Frontal cortex (tissue), 4 donors: Measurements from ENCODE around the gene ALDH6A1. TPM values are rescaled to one million over a fixed set of nuclear protein-coding genes. Genes with fewer than 3 reads are reported as not detected.
"Not testable (repeated sequence)": the region's sequence is repeated elsewhere in the genome, so short reads cannot be mapped to it uniquely, and the experiment has no call there.

ENCODE experiments used
- DNase-seq, 2 donors: peaks; one replicate each; pipeline ENCODE4 v3.0.0; 2012; ENCODE audit warnings: low spot score in 2 of 2
- FAIRE-seq: peaks from 2 replicates; lab custom pipeline; 2012; peaks lifted over from hg19 to GRCh38; lab: Jason Lieb, UNC
- total RNA-seq: library from RNA; depleted of rRNA; stranded (reverse); fragments of >200 nt; gene quantifications from one replicate; pipeline ENCODE4 v1.2.3, GENCODE V29; 2014
- donor health status: control.
- donor health status: control.
- donor health status: control.

The ALDH6A1 gene
- total RNA-seq: 35.1 TPM

DNA sequence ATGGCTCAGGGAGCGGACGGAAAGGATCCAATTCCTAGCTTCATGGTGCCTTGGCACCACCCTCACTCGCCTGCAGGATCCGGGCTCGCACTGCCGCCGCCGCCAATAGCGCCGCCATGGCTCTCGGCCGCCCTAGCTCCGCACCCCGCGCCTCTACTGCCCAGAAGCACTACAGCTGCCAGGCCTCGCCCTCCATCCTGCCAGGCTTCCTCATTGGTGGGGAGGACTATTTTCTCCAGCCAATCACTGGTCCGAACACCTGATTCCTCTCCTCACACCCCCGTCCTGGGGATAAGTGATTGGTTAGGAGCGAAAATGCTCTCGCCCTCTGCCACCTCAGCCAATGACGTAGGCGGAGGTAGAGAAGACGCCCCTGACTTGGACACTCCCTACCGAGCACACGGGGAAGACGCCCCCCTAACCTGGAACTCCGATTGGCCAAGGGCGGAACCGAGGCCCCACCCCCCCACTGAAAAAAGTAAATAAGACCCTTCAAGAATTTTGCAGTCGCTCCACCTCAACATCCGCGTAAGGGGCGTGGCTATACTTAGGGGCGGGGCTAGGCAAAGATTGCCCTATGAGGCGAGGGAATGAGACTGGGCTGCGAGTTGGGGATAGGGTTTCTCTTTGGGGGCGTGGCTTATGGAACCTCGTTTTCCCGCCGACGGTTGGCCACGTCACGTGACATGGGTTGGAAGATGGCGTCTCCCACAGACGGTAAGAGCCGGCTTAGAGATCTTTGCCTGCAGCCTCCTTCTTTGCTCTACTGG, at the start of gene ALDH6A1, which contains the start of gene LIN52:
Gene ALDH6A1 (minus strand): TSS at position 177 of the 770 bp plus-strand sequence. CDS start 59 bp downstream, at position 118.
Gene LIN52 (plus strand): TSS at position 680 of the 770 bp plus-strand sequence. CDS start 19 bp downstream, at position 699.
- FAIRE-seq (peak; percentile 97), DNase-seq (peak; percentile 94 to 97)

DNA sequence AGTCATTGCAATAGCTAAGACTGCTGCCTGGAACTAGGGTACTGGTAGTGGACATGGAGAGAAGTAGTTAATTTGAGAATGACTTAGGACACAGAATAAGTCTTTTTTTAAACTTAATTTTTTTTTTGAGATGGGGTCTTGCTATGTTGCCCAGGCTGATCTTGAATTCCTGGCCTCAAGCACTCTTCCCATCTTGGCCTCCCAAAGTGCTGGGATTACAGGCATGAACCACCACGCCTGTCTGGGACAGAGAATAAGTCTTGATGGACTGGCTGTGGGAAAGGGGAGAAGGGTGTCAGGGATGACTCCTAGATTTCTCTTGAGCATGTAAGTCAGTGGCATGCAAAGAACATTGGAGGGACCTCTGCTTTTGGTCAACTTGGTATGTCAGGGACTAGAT, 43.4 kb upstream of the ALDH6A1 start:
- DNase-seq (no peak), FAIRE-seq (no peak)

DNA sequence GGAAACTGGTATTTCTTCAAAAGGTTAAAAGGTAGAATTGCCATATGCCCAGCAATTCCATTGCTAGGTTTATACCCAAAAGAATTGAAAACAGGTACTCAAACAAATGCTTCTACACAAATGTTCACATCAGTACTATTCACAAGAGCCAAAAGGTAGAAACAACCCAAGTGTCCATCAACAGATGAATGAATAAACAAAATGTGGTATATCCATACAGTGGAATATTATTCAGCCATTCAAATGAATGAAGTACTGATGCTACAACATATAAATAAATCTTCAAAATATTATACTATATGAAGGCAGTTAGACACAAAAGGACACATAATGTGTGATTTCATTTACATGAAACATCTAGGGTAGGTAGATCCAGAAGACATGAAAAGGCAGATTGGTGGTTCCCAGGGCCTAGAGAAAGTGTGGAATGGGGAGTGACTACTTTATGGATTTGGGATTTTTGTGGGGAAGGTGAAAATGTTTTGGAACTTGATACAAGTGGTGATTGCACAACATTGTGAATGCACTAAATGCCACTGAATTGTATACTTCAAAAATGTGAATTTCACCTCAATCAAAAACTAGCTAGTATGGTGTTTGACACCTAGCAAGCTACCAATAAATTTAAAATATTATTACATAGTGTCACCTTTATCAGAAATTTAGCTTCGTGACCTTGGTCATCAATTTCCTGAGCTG, 42.2 kb upstream of the ALDH6A1 start:
- FAIRE-seq (no peak), DNase-seq (no peak)

DNA sequence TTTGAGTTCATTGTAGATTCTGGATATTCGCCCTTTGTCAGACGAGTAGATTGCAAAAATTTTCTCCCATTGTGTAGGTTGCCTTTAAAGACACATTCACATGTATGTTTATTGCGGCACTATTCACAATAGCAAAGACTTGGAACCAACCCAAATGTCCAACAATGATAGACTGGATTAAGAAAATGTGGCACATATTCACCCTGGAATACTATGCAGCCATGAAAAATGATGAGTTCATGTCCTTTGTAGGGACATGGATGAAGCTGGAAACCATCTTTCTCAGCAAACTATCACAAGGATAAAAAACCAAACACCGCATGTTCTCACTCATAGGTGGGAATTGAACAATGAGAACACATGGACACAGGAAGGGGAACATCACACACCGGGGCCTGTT, 41.2 kb upstream of the ALDH6A1 start:
- not testable (repeated sequence) for DNase-seq, FAIRE-seq

DNA sequence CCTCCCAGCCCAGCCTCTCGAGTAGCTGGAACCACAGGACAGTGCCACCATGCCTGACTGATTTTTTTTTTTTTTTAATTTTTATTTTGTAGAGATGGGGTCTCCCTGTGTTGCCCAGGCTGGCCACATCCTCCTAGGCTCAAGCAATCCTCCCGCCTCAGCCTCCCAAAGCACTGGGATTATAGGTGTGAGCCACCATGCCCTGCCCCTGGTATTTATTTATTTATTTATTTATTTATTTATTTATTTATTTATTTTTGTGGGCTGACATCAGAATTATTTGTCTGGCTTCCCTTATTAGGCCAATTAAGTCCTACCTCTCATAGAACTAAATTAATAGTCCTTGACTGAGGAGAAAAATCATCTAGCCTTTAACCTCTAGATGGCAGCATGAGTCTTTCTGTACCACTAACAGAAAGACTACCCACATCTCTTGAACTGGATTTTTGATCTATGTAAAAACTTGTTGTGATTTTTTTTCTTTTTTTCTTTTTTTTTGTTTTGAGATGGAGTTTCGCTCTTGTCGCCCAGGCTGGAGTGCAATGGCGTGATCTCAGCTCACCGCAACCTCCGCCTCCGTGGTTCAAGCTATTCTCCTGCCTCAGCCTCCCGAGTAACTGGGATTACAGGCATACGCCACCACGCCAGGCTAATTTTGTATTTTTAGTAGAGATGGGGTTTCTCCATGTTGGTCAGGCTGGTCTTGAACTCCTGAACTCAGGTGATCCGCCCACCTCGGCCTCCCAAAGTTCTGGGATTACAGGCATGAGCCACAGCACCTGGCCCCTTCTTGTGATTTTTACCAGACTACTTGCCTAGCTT, 27.4 kb upstream of the ALDH6A1 start:
- FAIRE-seq: peak; percentile 45

DNA sequence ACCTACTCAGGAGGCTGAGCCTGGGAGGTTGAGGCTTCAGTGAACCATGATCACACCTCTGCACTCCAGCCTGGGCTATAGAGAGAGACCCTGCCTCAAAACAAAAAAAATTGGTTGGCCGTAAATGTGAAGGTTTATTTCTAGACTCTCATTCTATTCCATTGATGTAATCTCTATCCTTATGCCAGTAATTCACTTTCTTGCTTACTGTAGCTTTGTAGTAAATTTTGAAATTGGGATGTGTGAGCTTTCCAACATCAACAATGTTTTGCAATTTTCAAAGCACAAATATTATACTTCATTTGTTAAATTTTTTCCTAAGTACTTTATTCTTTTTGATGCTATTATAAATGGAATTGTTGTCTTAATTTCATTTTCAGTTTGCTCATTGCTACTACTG, 25.1 kb upstream of the ALDH6A1 start:
- FAIRE-seq (no peak), DNase-seq (no peak)

More for the DNA sequence above, 27.4 kb upstream of the ALDH6A1 start:
- DNase-seq: peak; percentile 18 to 44

DNA sequence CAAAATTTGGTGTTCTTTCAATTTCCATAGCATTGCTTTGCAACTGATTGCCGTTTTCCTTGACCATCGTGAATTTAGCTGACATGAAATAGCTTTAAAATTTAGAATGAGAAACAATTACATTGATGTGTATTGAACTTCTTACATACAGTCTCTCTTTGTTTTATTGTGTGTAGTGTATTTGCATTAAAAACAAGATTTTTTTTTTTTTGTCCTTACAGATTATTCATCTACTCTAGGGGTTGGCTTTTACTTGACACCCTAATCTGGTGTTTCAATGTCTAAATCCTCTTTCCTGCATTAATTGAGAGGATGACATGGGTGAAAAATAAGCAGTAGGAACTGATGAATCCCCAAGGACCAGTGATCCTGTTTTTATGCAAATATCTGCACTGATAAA, 21.1 kb upstream of the ALDH6A1 start:
- FAIRE-seq (no peak), DNase-seq (no peak)

DNA sequence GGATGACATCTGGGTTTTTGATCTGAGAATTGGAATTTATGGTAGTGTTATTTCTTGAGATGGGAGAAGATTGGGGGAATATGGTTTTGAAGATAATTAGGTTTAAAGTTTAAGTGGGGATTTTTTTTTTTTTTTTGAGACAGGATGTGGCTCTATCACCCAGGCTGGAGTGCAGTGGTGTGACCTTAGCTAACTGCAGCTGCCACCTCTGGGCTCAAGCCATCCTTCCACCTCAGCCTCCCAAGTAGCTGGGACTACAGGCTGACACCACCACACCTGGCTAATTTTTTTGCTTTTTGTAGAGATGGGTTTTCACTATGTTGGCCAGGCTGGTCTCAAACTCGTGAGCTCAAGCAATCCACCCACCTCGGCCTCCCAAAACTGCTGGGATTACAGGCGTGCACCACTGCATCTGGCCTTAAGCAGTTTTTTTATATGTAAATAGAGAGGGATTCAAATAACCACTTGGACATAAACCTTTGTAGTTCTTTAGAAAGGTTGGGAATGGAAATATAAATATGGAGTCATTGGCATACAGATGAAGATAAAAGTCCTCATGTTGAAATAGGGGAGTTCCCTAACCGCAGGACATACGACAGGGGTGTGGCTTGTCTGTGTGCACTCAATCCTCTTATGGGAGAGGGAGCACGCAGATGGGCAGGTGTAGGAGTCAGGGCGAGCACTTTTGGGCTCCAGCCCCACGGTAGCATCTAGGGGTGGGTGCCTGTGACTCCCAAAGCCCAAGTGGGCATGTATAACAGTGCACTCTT, 5.2 kb upstream of the ALDH6A1 start:
- DNase-seq (no peak), FAIRE-seq (no peak)

DNA sequence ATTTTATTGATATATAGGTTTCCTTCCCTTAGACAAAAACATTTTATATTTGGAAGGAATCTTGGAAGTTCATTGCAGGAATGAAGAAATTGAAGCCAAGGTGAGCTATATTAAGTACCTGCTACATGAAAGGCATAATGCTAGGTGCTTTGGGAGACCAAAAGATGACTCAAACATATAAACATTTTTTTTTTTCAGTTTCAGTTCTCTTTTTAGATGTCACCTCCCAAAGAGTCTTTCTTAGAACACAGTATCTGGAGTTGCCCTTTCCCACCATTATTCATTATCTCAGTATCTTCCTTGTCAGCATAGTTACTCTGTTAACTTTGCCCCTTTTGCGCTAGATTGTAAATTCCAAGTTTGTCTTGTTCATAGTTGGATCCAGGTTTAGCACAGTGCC, 1.6 kb upstream of the ALDH6A1 start:
- DNase-seq (no peak), FAIRE-seq (no peak)

DNA sequence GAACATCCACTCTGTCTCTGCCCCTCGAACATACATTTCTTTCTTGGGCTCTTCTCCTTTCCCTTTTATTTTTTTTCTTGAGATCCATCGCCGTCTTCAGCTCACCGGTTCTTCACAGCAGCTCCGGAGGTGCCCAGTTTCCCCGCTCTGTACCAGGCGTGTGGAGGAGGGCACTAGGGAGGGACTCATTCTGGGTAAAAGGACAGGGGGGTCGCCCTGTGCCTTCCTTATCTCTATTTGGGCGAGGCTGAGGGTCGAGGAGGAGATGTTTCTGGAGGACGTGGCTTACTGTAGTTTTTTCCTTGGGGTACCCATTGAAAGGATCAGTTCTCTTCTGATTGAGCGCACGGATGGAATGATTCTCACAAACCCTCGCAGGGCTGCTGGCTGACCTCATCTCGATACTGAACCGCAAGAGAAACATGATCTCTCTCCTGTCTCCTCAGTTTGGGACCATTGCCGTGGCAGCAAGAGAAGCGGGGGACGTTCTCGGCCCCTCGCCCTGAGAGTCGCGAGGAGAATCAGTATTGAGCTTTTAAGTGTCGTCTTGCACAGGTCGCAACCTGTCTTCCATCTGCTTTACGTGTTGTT, 889 bp upstream of the ALDH6A1 start:
- DNase-seq (peak in 1 of 2 donors; percentile 13), FAIRE-seq (no peak)

DNA sequence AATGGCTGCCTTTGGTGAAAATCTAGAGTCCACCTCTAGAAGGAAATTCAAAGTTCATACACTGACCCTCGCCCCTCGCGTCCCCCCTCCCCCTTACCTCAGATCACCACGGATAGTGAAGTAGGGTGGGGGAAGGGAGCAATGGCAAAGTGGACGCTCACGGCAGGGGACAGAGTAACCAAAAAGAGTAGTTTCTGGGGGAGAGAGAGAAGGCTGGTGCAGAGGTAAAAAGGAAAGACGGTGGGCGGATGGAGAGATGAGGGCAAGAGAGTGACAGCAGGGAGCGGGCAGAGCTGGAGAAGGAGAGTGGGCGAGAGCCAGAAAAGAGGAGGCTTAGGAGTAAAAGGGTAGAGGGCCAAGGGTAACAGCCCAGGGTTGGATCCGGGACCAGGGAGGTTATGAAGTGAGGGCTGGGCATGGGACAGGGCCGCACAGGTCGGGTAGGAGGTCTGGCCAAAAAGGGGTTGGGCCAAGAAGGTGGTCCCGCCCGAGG, 423 bp downstream of the ALDH6A1 start:
- FAIRE-seq: no peak

DNA sequence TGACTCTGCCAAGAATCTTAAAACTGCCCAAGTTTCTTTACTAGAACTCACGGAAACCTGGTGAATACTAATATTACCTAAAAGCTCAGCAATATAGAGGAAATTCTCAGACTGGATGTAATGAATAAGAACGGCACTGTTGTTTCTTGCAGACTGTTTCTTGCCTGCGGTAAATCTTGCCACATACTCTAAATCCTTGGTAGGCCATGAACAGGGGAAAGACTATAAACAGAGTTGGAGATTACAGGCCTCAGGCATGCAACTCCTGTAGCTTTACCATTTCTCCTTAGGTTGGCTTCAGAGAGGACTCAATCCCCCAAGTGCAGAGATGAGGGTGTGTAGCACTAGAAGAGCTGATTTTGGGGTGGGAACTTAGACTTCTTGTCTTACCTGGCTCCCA, 1.1 kb downstream of the ALDH6A1 start:
- DNase-seq: no peak

More for the DNA sequence above, 423 bp downstream of the ALDH6A1 start:
- DNase-seq: peak in 1 of 2 donors; percentile 32

DNA sequence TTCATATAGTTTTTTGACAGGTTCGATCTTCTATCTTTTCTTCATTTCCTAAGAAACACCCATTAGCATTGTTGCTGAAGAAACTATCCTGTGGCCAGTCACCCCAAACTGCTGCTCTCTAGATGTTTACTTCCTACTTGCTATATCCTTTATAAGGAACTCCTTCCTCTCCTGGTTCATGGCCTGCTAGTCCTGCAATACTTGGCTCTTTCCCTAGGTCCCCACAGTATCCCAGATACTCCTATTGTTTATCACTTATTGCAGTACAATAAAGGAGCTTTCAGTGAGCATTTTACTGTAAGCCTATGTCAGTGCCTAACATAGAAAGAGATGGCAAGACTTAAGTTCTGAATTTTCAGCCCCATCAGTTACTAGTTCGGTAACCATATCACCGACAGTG, 2.8 kb downstream of the ALDH6A1 start:
- FAIRE-seq (no peak), DNase-seq (no peak)

More for the DNA sequence above, 1.1 kb downstream of the ALDH6A1 start:
- FAIRE-seq: no peak

DNA sequence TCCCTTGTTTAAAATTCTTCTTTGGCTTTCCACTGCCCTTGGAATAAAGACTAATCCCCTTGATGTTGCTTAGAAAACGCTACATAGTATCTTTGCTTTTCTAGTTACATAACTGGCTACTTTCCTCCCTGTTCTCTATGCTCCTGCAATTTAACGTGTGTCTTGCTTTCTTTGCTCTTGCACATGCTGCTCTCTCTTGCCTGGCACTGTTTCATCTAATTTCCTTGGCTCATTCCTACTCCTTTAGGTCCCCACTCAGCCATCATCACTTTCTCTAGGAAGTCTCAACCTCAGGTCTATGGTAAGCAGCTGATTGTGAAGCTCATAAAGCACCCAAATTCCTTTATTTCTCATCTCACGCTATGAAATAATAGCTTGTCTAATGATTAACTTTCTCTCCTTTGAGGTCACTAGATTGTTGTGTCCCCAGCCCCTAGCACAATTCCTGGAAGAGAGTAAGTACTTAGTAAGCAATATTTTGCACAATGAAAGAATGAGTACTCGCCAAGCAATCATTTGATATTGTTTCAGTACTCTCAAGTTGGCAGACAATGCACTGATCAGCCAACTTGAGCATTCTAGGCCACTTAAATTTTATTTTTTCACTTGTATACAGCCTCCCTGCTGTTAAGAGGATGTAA, 3.3 kb downstream of the ALDH6A1 start:
- no peak for DNase-seq
- no peak for FAIRE-seq

DNA sequence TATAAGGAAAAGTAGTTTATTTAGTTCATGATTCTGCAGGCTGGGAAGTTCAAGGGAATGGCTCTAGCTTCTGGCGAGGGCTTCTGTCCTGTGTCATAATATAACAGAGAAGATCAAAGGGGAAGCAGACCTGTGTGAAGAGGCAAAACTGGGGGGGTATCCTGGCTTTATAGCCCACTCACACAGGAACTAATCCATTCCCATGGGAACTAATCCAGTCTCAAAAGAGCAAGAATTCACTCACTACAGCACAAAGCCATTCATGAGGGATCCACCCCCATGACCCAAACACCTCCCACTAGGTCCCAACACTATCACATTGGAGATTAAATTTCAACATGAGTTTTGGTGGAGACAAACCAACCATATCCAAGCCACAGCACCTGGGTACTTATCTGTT, 6.9 kb downstream of the ALDH6A1 start:
- DNase-seq: no peak
- no peak for FAIRE-seq

DNA sequence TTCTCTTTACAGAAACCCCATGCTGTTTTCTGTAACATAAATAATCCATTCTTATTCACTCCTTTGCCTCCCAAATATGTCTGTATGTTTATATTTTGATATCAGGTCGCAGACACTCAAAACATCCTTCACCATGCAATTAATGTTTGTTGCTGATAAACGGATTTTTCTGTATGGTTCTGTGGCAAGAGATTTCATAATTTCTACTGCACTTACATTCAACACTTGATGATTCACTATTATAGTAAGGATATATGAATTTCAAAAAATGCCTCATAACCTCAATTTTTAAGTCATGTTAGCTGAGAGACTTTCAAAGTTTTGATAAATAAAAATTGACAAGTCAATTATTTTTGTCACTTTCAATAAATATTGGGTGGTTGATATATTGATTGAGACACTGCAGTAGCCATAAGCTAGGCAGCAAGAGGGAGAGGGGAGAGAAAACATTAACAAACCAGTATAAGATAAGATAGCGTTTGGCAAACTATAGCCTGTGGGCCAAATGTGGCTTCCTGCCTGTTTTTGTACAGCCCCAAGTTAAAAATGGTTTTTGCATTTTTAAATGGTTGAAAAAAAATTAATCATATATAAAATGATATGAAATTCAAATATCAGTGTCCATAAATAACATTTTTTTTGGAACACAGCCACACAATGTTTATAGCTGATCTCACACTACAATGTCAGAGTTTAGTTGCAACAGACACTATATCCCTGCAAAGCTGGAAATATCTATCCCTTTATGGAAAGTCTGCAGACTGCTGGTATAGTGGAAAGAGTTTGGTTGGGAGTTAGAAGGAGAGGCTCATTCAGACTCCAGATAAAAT, 18.3 kb downstream of the ALDH6A1 start:
- DNase-seq: no peak
- no peak for FAIRE-seq

DNA sequence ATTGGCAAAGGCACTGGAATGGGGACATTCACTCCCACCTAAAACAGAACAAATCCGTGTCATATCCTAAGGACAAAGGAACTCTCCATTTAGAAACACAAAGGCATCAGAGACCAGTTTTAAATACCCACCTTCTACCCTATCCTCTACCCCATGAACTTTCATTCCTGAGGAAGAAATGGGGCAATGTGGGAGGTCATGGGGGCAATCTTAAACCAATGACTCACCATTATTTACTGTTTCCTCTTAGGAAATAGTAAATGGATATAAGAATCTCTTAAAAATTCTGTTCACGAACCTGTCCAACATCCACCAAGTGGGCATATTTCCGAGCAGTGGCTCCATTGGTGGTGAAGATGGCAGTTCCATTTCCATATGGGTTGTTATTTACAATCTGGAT, 19.4 kb downstream of the ALDH6A1 start:
- no peak for FAIRE-seq
- DNase-seq: no peak

DNA sequence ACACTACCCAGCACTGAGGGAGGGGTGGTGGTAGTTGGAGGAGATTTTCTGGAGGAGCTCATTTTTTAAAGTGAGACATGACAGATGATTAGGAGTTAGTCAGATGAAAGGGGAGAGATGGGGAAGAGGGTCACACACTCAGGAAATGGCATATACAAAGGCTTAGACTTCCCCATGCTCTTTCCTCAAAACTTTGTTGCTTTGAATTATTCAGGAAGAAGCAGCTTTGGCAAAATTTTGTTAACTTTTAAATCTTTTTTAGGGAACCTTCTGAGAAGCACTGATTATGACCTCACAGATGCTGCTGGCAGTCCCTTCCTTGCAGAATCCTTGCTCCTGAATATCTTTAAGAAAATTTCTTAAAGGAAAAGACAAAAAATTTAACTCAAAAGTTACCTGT, 19.8 kb downstream of the ALDH6A1 start:
- no peak for FAIRE-seq
- no peak for DNase-seq
